K562 (cell line): ENCODE results near the gene PRKACA. TPM values are rescaled to one million over a fixed set of nuclear protein-coding genes. Genes with fewer than 3 reads are reported as not detected.

Experiments used
- RBM15 ChIP-seq: fragments of 200-400 bp; formaldehyde crosslinking; IDR thresholded peaks from 2 replicates; pipeline ENCODE4 v1.6.1; 2018; ENCODE audit warnings: mild to moderate bottlenecking, low read length, moderate library complexity; ENCODE audit not compliant: insufficient read depth
- TCF7L2 ChIP-seq: fragments of 150-350 bp; IDR thresholded peaks from 2 replicates; pipeline ENCODE4 v1.6.1; 2016; ENCODE audit warnings: low read depth, mild to moderate bottlenecking, low read length, moderate library complexity
- polyA plus RNA-seq, 8 experiments: library from polyadenylated mRNA; depleted of rRNA in 4 of 8; stranded (reverse) in 5 of 8; unstranded in 3 of 8; fragments of >200 nt; fragmentation: Nextera tagmentation in 2 of 8; fragmentation: Illumina TruSeq in 1 of 8; extraction: Ambion mirVana in 2 of 8; extraction: Trizol in 1 of 8; gene quantifications; 2 replicates each; pipeline versions ENCODE4 v1.2.1 to v1.2.3, GENCODE V29; 2011 to 2014; ENCODE audit warnings: inconsistent platforms in 1 of 8, missing spikeins in 1 of 8
- total RNA-seq, 7 experiments: library from RNA; depleted of rRNA in 6 of 7; stranded (reverse); fragments of >200 nt in 6 of 7; fragmentation: Illumina TruSeq in 2 of 7; extraction: Trizol in 2 of 7; gene quantifications; 2 replicates each; pipeline versions ENCODE4 v1.2.1 to v1.2.3, GENCODE V29; 2011 to 2021; ENCODE audit warnings: low replicate concordance in 1 of 7
- TF ChIP-seq, protein P1 (sequence below): conservative IDR thresholded peaks from 2 replicates; pipeline ENCODE4 v1.6.1; 2011; ENCODE audit warnings: low read depth, mild to moderate bottlenecking, low read length; ENCODE audit not compliant: control insufficient read depth
- TF ChIP-seq, protein P2 (sequence below): fragments of 200-800 bp; sonication (Bioruptor generic); IDR thresholded peaks from 2 replicates; pipeline ENCODE4 v1.6.1; 2016; ENCODE audit warnings: missing genetic modification characterization, missing compliant biosample characterization
- TF ChIP-seq, protein P3 (sequence below), 2 experiments: fragments of 450-650 bp in 1 of 2; IDR thresholded peaks; 2 replicates each; pipeline ENCODE4 v1.6.1; 2011 to 2017; ENCODE audit warnings: low read depth in 2 of 2, antibody characterized with exemption in 1 of 2, borderline replicate concordance in 1 of 2, low read length in 1 of 2, mild to moderate bottlenecking in 1 of 2, mixed read lengths in 1 of 2; ENCODE audit not compliant: control insufficient read depth in 1 of 2
- TF ChIP-seq, protein P4 (sequence below): sonication (generic); formaldehyde crosslinking; IDR thresholded peaks from 2 replicates; pipeline ENCODE4 v1.8.1; 2023; ENCODE audit warnings: mild to moderate bottlenecking, missing genetic modification reagents

The PRKACA gene
- total and polyA plus RNA-seq, 9 of the 15 experiments (the other 6 are each of a cell fraction or from before 2014, with no cell fraction given): 1.2 to 63.1 (median 13.0) TPM

DNA sequence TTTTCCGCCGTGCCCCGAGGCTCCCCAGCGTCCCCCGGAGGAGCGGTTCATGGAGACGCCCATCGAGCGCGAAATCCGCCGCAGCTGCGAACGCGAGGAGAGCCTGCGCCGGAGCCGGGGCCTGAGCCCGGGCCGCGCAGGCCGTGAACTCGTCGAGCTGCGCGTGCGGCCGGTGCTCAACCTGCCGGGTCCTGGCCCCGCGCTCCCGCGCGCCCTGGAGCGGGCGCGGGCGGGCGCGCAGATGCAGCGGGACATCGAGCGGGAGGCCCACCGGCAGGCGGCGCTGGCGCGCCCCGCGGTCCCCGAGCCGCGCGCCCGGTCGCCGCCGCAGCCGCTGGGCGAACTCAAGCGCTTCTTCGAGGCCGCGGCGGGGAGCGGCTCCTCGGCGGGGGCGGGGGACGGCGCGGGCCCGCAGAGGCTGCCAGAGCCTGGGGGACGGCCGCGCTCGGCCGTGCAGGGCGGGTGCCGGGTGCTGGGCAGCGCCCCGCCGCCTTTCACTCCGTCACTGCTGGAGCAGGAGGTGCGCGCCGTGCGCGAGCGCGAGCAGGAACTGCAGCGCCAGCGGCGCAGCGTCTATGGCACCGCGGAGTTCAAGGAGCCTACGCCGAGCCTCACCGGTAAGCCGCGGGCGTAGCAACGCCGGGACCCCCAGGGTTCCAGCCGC is 44.2 kb downstream of the PRKACA start (continued):
- TF ChIP-seq, protein P1, sequence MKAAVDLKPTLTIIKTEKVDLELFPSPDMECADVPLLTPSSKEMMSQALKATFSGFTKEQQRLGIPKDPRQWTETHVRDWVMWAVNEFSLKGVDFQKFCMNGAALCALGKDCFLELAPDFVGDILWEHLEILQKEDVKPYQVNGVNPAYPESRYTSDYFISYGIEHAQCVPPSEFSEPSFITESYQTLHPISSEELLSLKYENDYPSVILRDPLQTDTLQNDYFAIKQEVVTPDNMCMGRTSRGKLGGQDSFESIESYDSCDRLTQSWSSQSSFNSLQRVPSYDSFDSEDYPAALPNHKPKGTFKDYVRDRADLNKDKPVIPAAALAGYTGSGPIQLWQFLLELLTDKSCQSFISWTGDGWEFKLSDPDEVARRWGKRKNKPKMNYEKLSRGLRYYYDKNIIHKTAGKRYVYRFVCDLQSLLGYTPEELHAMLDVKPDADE: peak; percentile 32; the same call in 1 of the 2 replicates
- TF ChIP-seq, protein P2, sequence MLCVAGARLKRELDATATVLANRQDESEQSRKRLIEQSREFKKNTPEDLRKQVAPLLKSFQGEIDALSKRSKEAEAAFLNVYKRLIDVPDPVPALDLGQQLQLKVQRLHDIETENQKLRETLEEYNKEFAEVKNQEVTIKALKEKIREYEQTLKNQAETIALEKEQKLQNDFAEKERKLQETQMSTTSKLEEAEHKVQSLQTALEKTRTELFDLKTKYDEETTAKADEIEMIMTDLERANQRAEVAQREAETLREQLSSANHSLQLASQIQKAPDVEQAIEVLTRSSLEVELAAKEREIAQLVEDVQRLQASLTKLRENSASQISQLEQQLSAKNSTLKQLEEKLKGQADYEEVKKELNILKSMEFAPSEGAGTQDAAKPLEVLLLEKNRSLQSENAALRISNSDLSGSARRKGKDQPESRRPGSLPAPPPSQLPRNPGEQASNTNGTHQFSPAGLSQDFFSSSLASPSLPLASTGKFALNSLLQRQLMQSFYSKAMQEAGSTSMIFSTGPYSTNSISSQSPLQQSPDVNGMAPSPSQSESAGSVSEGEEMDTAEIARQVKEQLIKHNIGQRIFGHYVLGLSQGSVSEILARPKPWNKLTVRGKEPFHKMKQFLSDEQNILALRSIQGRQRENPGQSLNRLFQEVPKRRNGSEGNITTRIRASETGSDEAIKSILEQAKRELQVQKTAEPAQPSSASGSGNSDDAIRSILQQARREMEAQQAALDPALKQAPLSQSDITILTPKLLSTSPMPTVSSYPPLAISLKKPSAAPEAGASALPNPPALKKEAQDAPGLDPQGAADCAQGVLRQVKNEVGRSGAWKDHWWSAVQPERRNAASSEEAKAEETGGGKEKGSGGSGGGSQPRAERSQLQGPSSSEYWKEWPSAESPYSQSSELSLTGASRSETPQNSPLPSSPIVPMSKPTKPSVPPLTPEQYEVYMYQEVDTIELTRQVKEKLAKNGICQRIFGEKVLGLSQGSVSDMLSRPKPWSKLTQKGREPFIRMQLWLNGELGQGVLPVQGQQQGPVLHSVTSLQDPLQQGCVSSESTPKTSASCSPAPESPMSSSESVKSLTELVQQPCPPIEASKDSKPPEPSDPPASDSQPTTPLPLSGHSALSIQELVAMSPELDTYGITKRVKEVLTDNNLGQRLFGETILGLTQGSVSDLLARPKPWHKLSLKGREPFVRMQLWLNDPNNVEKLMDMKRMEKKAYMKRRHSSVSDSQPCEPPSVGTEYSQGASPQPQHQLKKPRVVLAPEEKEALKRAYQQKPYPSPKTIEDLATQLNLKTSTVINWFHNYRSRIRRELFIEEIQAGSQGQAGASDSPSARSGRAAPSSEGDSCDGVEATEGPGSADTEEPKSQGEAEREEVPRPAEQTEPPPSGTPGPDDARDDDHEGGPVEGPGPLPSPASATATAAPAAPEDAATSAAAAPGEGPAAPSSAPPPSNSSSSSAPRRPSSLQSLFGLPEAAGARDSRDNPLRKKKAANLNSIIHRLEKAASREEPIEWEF: 0 out of 2 replicates have a peak, but pooled peaks have one; percentile 63
- no peak for TF ChIP-seq TCF7L2
- TF ChIP-seq, protein P3, sequence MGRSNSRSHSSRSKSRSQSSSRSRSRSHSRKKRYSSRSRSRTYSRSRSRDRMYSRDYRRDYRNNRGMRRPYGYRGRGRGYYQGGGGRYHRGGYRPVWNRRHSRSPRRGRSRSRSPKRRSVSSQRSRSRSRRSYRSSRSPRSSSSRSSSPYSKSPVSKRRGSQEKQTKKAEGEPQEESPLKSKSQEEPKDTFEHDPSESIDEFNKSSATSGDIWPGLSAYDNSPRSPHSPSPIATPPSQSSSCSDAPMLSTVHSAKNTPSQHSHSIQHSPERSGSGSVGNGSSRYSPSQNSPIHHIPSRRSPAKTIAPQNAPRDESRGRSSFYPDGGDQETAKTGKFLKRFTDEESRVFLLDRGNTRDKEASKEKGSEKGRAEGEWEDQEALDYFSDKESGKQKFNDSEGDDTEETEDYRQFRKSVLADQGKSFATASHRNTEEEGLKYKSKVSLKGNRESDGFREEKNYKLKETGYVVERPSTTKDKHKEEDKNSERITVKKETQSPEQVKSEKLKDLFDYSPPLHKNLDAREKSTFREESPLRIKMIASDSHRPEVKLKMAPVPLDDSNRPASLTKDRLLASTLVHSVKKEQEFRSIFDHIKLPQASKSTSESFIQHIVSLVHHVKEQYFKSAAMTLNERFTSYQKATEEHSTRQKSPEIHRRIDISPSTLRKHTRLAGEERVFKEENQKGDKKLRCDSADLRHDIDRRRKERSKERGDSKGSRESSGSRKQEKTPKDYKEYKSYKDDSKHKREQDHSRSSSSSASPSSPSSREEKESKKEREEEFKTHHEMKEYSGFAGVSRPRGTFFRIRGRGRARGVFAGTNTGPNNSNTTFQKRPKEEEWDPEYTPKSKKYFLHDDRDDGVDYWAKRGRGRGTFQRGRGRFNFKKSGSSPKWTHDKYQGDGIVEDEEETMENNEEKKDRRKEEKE (IDR thresholded peaks at IDR 0.05; ENCODE audit: borderline replicate concordance in 1 of 2, control insufficient read depth in 1 of 2, low read depth in 2 of 2, low read length in 1 of 2): 0 out of 4 replicates have a peak, but pooled peaks of 1 of the 2 experiments have one; percentile 66
- no peak for TF ChIP-seq RBM15
- TF ChIP-seq, protein P4, sequence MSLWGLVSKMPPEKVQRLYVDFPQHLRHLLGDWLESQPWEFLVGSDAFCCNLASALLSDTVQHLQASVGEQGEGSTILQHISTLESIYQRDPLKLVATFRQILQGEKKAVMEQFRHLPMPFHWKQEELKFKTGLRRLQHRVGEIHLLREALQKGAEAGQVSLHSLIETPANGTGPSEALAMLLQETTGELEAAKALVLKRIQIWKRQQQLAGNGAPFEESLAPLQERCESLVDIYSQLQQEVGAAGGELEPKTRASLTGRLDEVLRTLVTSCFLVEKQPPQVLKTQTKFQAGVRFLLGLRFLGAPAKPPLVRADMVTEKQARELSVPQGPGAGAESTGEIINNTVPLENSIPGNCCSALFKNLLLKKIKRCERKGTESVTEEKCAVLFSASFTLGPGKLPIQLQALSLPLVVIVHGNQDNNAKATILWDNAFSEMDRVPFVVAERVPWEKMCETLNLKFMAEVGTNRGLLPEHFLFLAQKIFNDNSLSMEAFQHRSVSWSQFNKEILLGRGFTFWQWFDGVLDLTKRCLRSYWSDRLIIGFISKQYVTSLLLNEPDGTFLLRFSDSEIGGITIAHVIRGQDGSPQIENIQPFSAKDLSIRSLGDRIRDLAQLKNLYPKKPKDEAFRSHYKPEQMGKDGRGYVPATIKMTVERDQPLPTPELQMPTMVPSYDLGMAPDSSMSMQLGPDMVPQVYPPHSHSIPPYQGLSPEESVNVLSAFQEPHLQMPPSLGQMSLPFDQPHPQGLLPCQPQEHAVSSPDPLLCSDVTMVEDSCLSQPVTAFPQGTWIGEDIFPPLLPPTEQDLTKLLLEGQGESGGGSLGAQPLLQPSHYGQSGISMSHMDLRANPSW (CRISPR knock-in tag): no peak
